Fibroblast of skin of left biceps (primary cell): ENCODE data around the gene DEFB118.
"Not testable (repeated sequence)": the region's sequence is repeated elsewhere in the genome, so short reads cannot be mapped to it uniquely, and the experiment has no call there.

Source experiments
- DNase-seq, 2 experiments: peaks; one replicate each; pipeline ENCODE4 v3.0.0-alpha.2; 2013; ENCODE audit warnings: low read depth in 2 of 2

DEFB118 gene, protein sequence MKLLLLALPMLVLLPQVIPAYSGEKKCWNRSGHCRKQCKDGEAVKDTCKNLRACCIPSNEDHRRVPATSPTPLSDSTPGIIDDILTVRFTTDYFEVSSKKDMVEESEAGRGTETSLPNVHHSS

DNA sequence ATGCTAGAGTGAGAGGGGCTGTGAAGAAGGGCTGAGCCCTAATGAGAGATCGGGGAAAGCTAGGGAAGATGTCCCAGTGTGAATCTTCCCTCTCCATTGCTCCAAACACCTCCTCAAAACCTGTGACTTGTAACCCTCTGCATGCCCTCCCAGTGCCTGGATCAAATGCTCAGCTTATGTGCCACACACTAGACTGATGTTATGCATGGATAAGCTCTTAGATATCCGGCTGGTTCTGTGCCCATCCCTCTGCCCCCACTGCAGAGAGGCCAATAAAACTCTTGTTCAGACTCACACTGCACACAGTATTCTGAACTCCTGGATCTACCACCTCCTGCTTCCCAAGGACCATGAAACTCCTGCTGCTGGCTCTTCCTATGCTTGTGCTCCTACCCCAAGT lies at the start of gene DEFB118:
TSS of gene DEFB118 (plus strand) at position 301 of the 400 bp plus-strand sequence. CDS start at position 351, 50 bp downstream.
- no peak for DNase-seq

DNA sequence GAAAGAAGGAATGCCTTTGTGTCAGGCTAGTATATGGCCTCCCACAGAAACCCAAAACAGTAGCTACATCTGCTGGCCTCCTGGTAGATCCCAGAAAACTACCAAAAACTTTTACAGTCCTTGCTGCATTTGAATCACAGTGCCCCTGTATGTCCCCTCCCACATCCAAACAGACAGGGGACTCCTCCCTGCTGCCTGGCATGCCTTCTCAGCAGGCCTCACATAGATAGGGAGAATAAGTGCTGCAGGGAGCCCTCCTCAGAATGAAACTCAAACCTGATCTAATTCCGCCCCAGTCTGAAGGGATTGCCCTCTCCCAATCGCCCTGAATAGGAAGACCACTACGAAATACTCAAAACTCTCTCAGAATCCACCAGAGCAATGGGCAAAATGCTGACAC lies 45.9 kb upstream of the DEFB118 start:
- no peak for DNase-seq

DNA sequence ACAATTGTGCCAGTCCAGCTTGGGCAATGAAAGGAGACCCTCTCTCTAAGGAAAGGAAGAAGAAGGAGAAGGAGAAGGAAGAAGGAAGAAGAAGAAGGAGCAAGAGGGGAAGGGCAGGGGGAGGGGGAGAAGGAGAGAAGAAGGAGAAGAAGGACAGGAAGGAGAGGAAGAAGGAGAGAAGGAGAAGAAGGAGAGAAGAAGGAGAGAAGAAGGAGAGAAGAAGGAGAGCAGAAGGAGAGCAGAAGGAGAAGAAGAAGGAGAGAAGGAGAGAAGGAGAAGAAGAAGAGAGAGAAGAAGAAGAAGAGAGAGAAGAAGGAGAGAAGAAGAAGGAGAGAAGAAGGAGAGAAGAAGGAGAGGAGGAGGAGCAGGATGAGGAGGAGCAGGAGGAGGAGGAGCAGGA lies 37.5 kb upstream of the DEFB118 start:
- no peak for DNase-seq

DNA sequence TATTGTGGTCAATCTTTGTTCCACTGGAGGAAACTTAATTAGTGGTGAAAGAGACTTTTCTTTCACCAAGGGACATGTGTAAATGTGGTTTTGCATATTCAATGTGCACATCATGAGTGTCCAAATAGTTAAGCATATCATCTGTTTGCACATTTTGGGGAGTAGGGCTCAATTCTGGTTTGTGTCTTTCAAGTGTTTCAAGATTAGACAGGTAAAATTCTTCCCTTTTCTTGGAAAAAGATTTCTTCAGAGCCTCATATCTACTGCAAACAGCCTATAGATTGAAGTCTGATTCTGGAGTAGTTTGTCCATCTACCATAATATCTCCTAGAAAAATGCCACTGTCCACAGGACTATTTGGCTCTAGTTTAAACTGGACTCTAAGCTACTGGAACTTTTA lies 26.9 kb upstream of the DEFB118 start:
- DNase-seq: no peak

DNA sequence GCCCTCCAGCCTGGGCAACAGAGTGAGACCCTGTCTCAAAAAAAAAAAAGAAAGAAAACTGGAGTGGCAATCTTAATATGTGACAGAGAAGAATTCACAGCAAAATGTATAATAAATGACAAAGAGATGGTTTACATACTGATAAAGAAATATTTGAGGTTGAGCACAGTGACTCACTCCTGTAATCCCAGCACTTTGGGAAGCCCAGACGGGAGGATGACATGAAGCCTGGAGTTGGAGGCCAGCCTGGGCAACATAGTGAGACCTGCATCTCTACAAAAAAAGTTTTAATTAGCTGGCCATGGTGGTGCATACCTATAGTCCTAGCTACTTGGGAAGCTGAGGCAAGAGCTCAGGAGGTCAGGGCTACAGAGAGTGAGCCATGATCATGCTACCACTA lies 12.4 kb upstream of the DEFB118 start:
- no peak for DNase-seq

DNA sequence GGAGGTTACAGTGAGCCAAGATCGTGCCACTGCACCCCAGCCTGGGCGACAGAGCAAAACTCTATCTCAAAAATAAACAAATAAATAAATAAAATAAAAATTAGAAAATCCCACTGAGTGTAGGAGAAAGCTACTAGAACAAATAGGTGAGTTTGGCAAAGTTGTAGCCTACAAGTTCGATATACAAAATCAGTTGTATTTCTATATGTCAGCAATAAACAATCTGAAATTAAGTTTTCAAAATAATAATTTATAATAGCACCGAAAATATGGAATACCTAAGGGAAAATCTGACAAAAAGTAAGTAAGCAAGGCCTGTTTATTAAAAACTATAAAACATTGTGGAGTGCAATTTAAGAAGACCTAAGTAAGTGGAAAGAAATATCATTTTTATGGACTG lies 5.1 kb upstream of the DEFB118 start:
- DNase-seq: no peak

DNA sequence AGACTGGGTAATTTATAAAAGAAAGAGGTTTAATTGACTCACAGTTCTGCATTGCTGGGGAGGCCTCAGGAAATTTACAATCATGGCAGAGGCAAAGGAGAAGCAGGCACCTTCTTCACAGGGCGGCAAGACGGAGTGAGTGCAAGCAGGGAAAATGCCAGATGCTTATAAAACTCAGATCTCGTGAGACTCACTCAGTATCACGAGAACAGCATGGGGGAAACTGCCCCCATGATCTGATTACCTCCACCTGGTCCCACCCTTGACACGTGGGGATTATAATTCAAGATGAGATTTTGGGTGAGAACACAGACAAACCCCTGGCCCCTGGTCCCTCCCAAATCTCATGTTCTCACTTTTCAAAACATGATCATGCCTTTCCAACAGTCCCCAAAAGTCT lies 4.1 kb upstream of the DEFB118 start:
- DNase-seq: not testable (repeated sequence)

DNA sequence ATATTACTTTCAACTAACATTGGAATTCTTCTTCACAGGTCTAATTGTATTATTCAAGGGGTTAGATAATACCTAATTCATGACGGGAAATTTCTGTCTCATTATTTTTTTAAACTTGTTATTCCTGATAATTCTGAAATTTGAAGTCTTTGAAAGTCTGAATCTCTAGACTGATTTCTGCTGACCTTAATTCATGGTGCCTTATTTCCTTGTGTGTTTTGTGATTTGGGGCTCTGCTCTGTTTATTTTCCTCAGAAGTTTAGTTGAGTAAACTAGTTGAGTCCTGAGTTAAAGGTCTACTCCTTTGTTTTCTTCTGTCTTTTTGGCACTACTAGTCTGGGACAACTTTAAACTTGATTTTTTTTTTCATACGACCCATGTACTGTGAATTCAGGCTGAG lies 5.9 kb downstream of the DEFB118 start:
- no peak for DNase-seq

DNA sequence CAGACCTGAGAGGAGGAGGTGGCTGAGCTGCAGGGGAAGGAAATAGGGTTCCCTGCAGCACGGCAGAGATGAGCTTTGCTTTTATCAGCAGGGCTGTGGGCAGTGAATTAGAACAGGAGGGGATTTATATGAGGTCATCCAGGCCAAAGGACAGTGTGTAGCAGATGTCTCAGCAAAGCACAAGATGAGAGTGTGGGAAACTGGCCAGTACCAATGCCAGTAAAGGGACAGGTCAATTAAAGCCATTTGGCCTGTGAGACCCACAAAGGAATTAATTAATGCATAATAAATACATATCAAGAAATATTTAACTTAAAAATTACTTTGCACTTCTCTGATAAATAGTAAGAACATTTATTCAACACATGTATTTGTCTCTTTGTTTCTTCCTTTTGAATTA lies 22.1 kb downstream of the DEFB118 start, which contains the start of gene DEFB119:
TSS of gene DEFB119 (minus strand) at position 101 of the 400 bp plus-strand sequence. CDS start 107 bp downstream, outside the sequence.
- DNase-seq: no peak

DNA sequence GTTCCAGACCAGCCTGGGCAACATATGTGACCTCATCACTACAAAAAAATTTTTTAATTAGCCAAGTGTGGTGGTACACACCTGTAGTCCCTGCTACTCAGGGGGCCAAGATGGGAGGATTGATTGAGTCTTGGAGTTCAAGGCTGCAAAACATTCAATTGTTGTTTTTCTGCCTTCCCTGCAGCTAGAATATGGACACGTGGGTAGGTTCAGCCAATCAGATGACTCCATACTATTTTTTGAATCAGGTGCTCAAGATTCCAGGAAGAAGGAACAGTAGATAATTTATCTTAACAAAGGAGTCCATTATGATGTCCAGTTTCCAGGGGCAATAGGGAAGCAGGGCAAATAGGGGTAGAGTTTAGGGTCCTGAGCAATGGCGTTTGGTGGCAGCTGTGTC lies 24.4 kb downstream of the DEFB118 start:
- DNase-seq: no peak

DNA sequence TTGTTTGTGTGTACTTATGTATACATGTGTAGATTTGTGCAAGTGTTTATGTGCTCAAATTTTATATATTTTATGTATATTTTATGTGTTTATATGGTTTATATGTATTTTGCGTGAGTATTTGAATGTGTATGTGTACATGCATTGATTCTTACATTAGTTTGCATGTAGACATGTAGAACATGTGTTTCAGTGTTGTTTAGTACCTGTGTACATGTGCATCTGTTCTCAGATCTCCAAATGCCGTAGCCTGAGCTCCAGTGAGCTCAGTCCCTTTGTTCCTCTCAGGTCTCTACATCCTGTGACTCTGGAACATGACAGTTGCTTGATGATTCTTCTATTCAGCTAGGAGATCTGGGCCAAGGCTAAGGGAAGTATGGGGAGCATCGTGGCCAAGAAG lies 26.5 kb downstream of the DEFB118 start:
- no peak for DNase-seq

DNA sequence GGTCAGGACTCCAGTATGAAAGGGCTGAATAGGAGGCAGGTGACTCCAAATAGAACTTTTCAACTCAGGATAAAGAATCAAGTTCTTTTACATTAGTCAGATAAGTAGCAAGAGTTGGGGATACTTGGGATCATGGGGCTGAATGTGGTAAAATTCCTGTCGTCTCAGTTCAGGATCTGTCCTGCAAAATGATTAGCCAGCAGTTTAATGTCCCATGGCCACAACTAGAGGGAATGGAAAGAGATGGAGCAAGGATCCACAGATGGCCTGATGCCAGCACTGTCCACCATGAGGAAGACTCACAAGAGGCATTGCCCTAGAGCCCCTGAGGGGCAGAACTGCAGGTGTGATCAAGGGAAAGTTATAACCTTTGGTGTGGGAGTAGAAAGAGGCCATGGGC lies 35.5 kb downstream of the DEFB118 start:
- no peak for DNase-seq

DNA sequence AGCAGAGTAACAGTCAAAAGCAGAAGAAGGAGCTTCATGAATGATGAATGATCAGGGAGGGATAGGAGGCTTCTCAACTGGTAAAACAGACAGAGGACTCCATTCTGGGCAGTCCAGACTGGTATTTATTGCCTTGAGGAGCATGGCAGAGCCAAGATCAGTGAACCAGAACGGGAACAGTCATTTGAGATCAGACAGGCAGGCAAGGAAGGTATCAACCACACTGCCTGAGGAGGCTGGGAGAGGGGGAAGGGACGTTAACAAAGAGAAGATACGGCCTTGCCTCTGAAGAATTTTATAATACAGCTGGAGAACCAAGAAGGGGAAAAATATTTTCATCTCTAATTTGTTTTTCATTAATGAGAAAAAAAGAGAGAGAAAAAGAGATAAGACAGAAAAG lies 37.7 kb downstream of the DEFB118 start, which contains the start of gene DEFB121:
TSS of gene DEFB121 (minus strand) at position 101 of the 400 bp plus-strand sequence. CDS start at position 38, 63 bp downstream.
- DNase-seq: no peak

DNA sequence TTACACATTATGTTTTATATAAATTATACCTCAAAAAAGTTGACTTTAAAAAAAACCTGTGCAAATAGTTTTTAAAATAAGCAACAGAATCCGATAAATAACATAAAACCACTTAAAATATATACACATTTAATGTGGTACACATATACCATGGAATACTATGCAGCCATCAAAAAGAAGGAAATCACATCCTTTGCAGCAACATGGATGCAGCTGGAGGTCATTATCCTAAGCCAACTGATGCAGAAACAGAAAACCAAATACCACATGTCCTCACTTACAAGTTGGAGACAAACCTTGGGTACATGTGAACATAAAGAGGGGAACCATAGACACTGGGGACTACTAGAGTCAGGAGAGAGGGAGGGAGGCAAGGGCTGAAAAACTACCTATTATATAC lies 41.6 kb downstream of the DEFB118 start:
- DNase-seq: no peak

DNA sequence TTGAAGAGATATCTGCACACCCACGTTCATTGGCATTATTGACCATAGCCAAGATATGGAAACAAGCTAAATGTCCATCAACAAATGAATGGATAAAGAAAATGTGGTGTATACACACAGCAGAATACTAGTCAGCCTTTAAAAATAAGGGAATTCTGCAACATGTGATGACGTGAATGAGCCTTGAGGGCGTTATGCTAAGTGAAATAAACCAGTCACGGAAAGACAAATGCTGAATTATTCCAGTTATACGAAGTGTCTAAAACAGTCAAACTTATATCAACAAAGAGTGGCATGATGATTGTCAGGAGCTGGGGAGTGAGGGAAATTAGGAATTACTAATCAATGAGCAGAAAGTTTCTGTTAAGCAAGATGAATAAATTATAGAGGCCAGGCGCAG lies 46.0 kb downstream of the DEFB118 start:
- DNase-seq: no peak

DNA sequence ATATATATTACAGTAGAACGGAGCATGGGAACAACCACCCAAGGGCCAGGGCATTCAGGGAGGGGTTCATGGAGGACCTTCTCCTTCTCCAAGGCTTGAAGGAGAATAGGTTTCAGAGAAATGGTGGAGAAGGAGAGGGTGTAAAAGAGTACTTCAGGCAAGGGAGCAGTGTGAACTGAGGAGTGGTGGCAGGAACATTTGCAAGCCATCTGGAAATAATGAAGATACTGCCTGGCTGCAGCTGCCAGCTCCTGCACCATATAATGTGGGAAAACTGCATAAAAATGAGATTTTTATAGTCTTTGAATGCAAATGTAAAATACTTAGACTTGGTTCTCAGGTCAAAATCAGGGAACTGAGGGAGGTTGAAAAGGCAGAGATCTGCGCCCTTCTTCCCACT lies 47.3 kb downstream of the DEFB118 start:
- no peak for DNase-seq

DNA sequence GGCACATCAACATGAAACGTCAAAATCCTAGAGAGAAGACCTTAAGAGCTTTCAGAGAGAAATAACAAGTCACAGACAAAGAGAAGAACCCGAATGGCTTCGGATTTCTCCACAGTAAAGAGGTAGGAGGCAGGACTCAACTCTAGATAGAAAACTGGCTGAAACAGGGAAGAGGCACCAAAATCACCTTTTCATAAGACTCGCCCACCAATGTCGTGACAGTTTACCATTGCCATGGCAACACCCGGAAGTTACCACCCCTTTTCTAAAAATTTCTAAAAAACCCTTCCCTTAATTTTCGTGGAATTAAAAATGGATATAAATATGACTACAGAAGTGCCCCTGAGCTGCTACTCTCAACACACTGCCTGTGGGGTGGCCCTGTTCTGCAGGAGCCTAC lies 49.9 kb downstream of the DEFB118 start:
- DNase-seq: no peak
